HG03457 (cell line): ENCODE measurements around the gene MRPL39.

Experiments
- ATAC-seq: cut with Tn5 transposase; IDR thresholded peaks from one replicate; pipeline ENCODE4 v1.9.1; 2021; ENCODE audit warnings: moderate number of reproducible peaks; ENCODE audit not compliant: unreplicated experiment

The MRPL39 gene

GRCh38 chr21:25569711-25570110, 37.6 kb downstream of the MRPL39 start:
- no peak for ATAC-seq

DNA sequence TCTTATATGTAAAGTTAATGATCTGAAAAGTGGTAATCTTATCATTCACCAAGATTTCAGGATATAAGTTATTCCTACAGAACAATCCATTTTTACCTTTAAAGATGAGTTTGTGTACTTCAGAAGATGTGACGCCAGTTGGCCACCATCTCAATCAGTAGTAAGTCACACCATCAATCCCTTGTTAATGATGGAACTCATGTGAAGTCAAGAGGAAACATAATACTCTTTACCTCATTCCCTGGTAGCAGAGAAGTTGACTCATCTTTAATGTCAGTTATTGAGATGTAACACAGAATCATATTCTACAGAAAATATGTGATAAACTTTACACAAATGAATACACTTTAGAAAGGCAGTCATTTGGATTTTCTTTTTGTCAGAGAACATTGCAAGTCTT, 38.2 kb downstream of the MRPL39 start:
- no peak for ATAC-seq

DNA sequence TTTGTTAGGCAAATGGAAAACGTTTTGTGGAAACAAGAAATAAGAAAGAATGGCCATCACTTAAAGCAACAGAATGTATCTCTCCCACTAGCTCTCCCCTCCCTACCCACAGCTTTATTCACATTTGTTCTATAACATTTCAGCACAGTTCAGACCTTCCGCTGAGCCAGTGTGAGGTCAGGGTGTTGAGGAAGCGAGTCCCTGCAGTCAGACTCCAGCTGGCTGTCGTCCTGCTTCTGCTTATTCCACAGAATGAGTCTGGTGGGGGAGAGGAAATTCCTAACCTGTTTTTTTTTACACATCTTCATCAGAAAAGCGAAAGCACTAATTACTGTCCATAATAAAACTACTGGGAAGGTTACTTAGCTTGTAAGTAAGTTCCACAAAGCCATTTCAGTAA, 39.0 kb downstream of the MRPL39 start:
- no peak for ATAC-seq

- ATAC-seq, result no peak
Observed at GRCh38 chr21:25567472-25567871, 39.8 kb downstream of the MRPL39 start.

DNA sequence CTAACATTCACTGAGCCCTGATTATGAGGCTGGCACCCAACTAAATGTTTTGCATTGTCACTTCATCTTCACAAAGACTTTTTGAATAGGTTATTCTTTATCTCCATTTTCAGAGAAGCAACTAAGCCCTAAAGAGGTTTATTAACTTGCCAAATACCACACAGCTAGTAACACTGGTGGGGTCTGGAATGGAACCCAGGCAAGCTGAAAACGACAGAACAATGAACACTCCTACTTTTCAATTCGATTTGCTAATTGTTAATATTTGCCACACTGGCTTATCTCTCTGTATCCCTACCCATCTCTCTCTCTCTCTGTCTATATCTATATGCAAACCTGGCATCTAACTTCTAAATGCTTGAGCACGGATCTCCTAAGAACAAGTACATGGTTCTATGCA, 40.6 kb downstream of the MRPL39 start:
- no peak for ATAC-seq

DNA sequence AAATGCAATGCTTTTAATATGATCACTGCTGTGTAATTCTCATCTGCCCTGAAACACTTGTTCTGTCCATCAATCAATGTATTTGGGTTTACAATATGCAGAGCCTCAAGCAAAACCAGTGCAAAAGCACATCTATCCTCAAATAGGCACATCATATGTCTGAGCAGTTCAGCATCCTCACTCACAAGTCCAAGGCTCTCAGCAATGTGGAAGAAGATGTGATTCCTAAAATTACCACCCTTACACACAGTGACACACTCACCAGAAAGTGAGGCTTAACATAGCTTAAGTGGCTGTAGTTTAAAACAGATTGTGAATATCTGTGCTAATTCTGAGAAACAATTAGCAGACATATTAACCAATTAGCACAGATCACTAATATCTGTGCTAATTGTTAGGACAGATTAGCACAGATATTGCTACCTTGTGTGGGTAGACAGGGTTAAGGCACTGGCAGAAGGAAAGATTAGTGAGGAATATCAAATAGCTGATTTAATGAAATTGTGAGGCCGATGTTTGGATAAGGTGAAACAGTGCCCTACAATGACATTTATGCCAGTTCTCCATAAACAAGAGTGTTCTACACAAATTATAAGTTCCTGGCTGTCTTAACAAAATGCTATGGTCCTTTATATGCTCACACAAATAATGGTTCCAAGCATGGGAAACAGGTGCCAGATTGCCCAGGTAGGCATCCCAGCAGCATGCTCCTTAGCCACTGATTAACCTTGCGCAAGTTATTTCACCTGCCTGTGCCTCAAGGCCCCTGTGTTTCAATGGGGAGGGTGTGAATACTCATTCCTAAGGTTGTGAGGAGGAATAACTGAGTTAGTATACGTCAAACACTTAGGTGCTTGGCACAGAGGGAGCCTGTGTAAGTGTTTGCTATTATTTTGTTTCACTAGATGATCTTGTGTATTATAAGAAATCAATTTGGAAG, 41.7 kb downstream of the MRPL39 start:
- no peak for ATAC-seq

GRCh38 chr21:25564349-25564948, 42.8 kb downstream of the MRPL39 start:
- ATAC-seq, result no peak

DNA sequence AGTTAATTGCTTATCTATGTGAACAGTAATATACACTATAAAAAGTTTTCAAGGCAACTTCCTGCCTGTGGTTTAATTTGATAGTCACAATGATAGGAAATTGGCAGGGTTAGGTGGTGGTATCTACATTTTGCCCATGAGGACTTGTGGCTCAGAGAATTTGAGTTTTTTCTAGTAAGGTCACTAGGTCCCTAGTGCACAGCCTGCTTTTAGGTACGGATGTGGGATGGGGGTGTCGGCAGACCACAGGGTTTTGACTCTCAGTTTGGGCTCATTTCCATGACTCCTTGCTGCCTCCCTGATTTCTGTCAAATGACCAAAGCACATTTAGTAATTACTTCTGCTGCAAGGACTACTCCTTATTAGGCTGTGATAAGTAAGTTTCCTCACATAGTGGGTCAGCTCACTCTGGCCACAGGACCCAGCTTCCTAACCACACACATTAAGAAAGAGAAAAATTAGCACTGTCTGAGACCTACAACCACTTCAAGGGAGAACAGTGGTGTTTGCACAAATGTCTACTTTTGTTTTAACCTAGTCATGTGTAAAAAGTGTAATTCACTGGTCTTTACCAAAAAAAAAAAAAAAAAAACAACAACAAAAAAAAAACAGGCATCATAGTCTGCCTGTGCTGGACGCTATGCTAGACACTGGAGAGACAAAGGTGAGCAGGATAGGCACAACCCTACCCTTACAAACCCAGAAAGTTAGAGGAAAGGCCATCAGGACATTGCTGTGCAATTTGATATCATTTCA, 43.7 kb downstream of the MRPL39 start:
- no peak for ATAC-seq

- ATAC-seq, result no peak
Observed at GRCh38 chr21:25562660-25563059, 44.6 kb downstream of the MRPL39 start.

- ATAC-seq, result peak; percentile 35
Observed at GRCh38 chr21:25561668-25562641, 45.3 kb downstream of the MRPL39 start.

DNA sequence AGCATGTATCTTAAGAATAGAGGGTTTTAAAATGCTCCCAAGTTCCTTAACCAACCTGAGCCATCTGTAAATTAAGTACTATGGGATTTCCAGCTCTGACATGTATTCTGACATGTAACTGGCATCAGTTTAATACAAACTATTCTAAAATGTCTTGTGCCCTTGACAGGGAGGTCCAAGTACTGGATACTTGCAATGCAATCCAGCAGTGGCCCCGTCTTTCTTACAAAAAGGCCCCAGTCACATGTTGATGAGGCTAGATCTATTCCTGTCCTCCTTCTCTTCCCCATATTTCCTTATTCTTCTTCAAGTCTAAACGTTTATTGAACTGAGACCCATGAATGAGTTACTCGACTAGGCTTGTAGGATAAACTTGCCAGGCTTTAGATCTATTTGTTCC, 46.4 kb downstream of the MRPL39 start:
- no peak for ATAC-seq

DNA sequence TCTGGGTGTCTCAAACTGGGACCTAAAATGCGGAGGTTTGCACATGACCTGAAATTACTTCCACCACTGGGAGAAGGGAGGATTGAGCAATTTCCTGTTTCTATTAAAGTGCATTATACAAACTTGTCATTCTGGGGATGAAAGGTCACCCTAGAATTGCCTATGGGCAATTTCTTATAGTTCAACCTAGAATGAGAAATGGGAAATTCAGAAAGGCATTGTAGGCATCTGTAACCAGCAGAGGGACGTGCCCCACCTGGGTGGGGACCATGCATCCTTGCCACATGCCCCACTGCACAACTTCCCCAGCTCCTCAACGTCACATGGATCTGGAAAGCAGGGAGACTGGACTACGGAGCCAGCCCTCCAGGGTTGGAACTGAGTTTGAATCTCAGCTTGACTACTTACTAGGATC, 47.0 kb downstream of the MRPL39 start:
- no peak for ATAC-seq

DNA sequence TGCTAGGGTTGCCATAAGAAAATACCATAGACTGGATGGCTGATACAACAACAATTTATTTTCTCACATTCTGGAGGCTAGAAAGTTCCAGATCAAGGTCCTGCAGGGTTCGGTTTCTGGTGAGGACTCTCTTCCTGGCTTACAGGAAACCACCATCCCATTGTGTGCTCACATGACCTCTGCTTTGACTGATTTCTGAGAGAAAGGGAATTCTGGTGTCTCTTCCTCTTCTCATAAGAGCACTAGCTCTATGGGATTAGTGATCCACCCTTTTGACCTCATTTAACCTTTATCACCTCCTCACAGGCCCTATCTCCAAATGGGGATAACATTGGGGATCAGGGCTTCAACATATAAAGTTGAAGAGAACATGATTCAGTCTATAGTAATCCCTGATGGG, 47.5 kb downstream of the MRPL39 start:
- ATAC-seq, result no peak

GRCh38 chr21:25558123-25558522, 49.2 kb downstream of the MRPL39 start:
- no peak for ATAC-seq

- no peak for ATAC-seq
Observed at GRCh38 chr21:25557180-25557579, 50.1 kb downstream of the MRPL39 start.

DNA sequence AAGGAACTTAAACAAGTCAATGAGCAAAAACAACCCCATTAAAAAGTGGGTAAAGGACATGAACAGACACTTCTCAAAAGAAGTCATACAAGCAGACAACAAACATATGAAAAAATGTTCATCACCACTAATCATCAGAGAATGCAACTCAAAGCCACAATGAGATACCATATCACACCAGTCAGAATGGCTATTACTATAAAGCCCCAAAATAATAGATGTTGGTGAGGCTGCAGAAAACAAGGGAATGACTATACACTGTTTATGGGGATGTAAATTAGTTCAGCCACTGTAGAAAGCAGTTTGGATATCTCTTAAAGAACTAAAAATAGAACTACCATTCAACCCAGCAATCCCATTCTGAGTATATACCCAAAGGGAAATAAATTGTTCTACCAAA, 51.2 kb downstream of the MRPL39 start:
- no peak for ATAC-seq

GRCh38 chr21:25555492-25555891, 51.8 kb downstream of the MRPL39 start:
- no peak for ATAC-seq

GRCh38 chr21:25552856-25553255, 54.4 kb downstream of the MRPL39 start:
- ATAC-seq, result no peak

DNA sequence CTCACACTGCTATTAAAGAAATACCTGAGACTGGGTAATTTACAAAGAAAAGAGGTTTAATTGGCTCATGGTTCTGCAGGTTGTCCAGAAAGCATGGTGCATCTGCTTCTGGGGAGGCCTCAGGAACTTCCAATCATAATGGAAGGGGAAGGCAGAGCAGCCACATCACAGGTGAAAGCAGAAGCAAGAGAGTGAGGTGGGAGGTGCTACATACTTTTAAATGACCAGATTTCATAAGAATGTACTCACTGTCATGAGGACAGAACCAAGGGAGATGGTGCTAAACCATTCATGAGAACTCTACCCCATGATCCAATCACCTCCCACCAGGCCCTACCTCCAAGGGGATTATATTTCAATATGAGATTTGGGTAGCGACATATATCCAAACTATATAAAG, 55.7 kb downstream of the MRPL39 start:
- no peak for ATAC-seq

- no peak for ATAC-seq
Observed at GRCh38 chr21:25550352-25551120, 56.7 kb downstream of the MRPL39 start.
